Aorta (tissue), 5 donors: ENCODE results near the gene NAALADL2. TPM values are rescaled to one million over a fixed set of nuclear protein-coding genes. Genes with fewer than 3 reads are reported as not detected.
"Not testable (repeated sequence)": the region's sequence is repeated elsewhere in the genome, so short reads cannot be mapped to it uniquely, and the experiment has no call there.

Experiments used
- ATAC-seq: fragments of 200-7000 bp; cut with Tn5 transposase; one replicate; pipeline ENCODE4 v1.9.1; 2022; ENCODE audit warnings: moderate library complexity; ENCODE audit not compliant: low FRiP score
- DNase-seq, 2 donors: peaks; one replicate each; pipeline ENCODE4 v3.0.0-alpha.2; 2020
- H3K27ac ChIP-seq, 2 donors: one replicate each; pipeline ENCODE4 v1.5.1; 2013; ENCODE audit warnings: low read length in 2 of 2, mild to moderate bottlenecking in 2 of 2, moderate library complexity in 2 of 2, control low read depth in 1 of 2, inconsistent platforms in 1 of 2, low read depth in 1 of 2
- H3K27me3 ChIP-seq, 2 donors: one replicate each; pipeline ENCODE4 v1.6.1; 2013; ENCODE audit warnings: control low read depth in 1 of 2, low read length in 1 of 2, mild to moderate bottlenecking in 1 of 2, moderate library complexity in 1 of 2; ENCODE audit not compliant: insufficient read depth in 2 of 2, control insufficient read depth in 1 of 2
- H3K36me3 ChIP-seq, 2 donors: one replicate each; pipeline ENCODE4 v1.6.1; 2013; ENCODE audit warnings: control low read depth in 1 of 2, low read length in 1 of 2, mild to moderate bottlenecking in 1 of 2; ENCODE audit not compliant: insufficient read depth in 2 of 2, control insufficient read depth in 1 of 2
- H3K4me1 ChIP-seq, 2 donors: one replicate each; pipeline ENCODE4 v1.6.1; 2013; ENCODE audit warnings: low read length in 2 of 2, control low read depth in 1 of 2, mild to moderate bottlenecking in 1 of 2, moderate library complexity in 1 of 2; ENCODE audit not compliant: insufficient read depth in 2 of 2, control insufficient read depth in 1 of 2
- H3K4me3 ChIP-seq, 2 donors: one replicate each; pipeline ENCODE4 v1.5.1; 2013; ENCODE audit warnings: low read length in 2 of 2, control low read depth in 1 of 2, mild to moderate bottlenecking in 1 of 2
- H3K9me3 ChIP-seq: one replicate; pipeline ENCODE4 v1.6.1; 2013; ENCODE audit warnings: mild to moderate bottlenecking, low read length; ENCODE audit not compliant: control insufficient read depth
- WGBS, 2 donors: extraction: QIAGEN DNeasy Blood & Tissue Kit; methylation state at CpG; one replicate each; pipeline ENCODE4 v1.1.7; 2013; 5-methylcytosine and 5-hydroxymethylcytosine counted together
- intact Hi-C, 2 donors: fragments of 100-400 bp; cut with DNase I; formaldehyde crosslinking; loops; one replicate each; pipeline versions ENCODE4 v1.14.2 to v1.15.0; 2022
- polyA plus RNA-seq, 2 donors: library from polyadenylated mRNA; stranded (reverse); fragments of 200-250 nt; gene quantifications; one replicate each; pipeline ENCODE4 v1.2.3, GENCODE V29; 2013
- total RNA-seq, 2 donors: library from RNA; stranded (reverse); fragmentation: NEBNext Ultra II Directional; extraction: Animal tissue kit (Norgen Biotek cat#: 25700); gene quantifications; one replicate each; pipeline ENCODE4 v1.2.1, GENCODE V29; 2021
- donor health status: healthy with polysubstance abuse.
- donor health status: Bipolar disorder and iron deficiency.
- donor health status: DM: no; HTN: no; CAD: no.
- donor health status: DM: no; HTN: no; CAD: no.
- donor health status: DM: yes; HTN: yes; CAD: no.

NAALADL2 gene
- total and polyA plus RNA-seq, 4 donors, result 4.3 to 29.8 (median 11.9) TPM

- 82 to 83% methylated on average over 1 of the region's 1 CpG for WGBS, 2 donors
- Histone ChIP-seq H3K36me3 (no peaks in the 10 kb centered on the region), H3K9me3 (no peaks in the 10 kb centered on the region), H3K27me3 (no peaks in the 10 kb centered on the region), H3K4me3 (no peak overlapping the region), H3K27ac (no peak overlapping the region), H3K4me1 (no peaks in the 10 kb centered on the region)
- intact Hi-C loops, result no loop called here
- ATAC-seq, result no peak
- no peak for DNase-seq
Observed at GRCh38 chr3:175778994-175779393, 919.9 kb downstream of the NAALADL2 start.

GRCh38 chr3:175787109-175787508, 928.0 kb downstream of the NAALADL2 start:
- DNase-seq, H3K27me3 ChIP-seq, ATAC-seq, H3K27ac ChIP-seq, H3K4me3 ChIP-seq, H3K9me3 ChIP-seq, H3K36me3 ChIP-seq, intact Hi-C loops, H3K4me1 ChIP-seq: not testable (repeated sequence)
- WGBS, 2 donors, result 76 to 81% methylated on average over 4 to 12 of the region's 16 CpGs

- no peaks in the 10 kb centered on the region for H3K27me3 ChIP-seq
Observed at GRCh38 chr3:175792245-175792644, 933.1 kb downstream of the NAALADL2 start.

GRCh38 chr3:175798326-175798725, 939.2 kb downstream of the NAALADL2 start:
- Histone ChIP-seq H3K9me3 (no peaks in the 10 kb centered on the region), H3K27ac (no peak overlapping the region), H3K36me3 (no peaks in the 10 kb centered on the region), H3K4me3 (no peak overlapping the region), H3K27me3 (no peaks in the 10 kb centered on the region), H3K4me1 (no peaks in the 10 kb centered on the region)
- intact Hi-C loops, result no loop called here
- DNase-seq (no peak), ATAC-seq (no peak)

More at GRCh38 chr3:175792245-175792644, 933.1 kb downstream of the NAALADL2 start:
- no peaks in the 10 kb centered on the region for H3K9me3 ChIP-seq
- intact Hi-C loops, result no loop called here
- no peaks in the 10 kb centered on the region for H3K36me3 ChIP-seq
- no peak for DNase-seq
- H3K27ac ChIP-seq, result no peak overlapping the region
- no peak overlapping the region for H3K4me3 ChIP-seq
- H3K4me1 ChIP-seq, result no peaks in the 10 kb centered on the region
- ATAC-seq, result no peak

GRCh38 chr3:175805825-175806224, 946.7 kb downstream of the NAALADL2 start:
- Histone ChIP-seq H3K4me3 (no peak overlapping the region), H3K27me3 (no peaks in the 10 kb centered on the region), H3K27ac (no peak overlapping the region), H3K9me3 (no peaks in the 10 kb centered on the region), H3K36me3 (no peaks in the 10 kb centered on the region), H3K4me1 (no peaks in the 10 kb centered on the region)
- DNase-seq, result no peak
- 32 to 39% methylated on average over 2 of the region's 2 CpGs for WGBS, 2 donors
- intact Hi-C loops, result no loop called here
- ATAC-seq, result no peak

- Histone ChIP-seq H3K9me3 (no peaks in the 10 kb centered on the region), H3K27ac (no peak overlapping the region), H3K36me3 (no peaks in the 10 kb centered on the region), H3K4me1 (no peaks in the 10 kb centered on the region), H3K27me3 (no peaks in the 10 kb centered on the region), H3K4me3 (no peak overlapping the region)
- intact Hi-C loops, result no loop called here
- WGBS, 2 donors, result 91 to 94% methylated on average over 1 of the region's 1 CpG
- DNase-seq, result no peak
- no peak for ATAC-seq
Observed at GRCh38 chr3:175807175-175807574, 948.0 kb downstream of the NAALADL2 start.

GRCh38 chr3:175818811-175819464, 959.8 kb downstream of the NAALADL2 start:
- no peak for ATAC-seq
- Histone ChIP-seq H3K27ac (no peak overlapping the region), H3K36me3 (no peaks in the 10 kb centered on the region), H3K9me3 (peaks cover 9% of the 10 kb centered on the region), H3K4me3 (no peak overlapping the region), H3K27me3 (no peaks in the 10 kb centered on the region), H3K4me1 (no peaks in the 10 kb centered on the region)
- intact Hi-C loops, result no loop called here
- WGBS, 2 donors, result 89 to 91% methylated on average over 3 of the region's 3 CpGs
- DNase-seq, result no peak

- H3K36me3 ChIP-seq, H3K4me3 ChIP-seq, H3K27me3 ChIP-seq, intact Hi-C loops, H3K9me3 ChIP-seq, ATAC-seq, DNase-seq, H3K4me1 ChIP-seq, H3K27ac ChIP-seq: not testable (repeated sequence)
- 87 to 92% methylated on average over 7 of the region's 7 CpGs for WGBS, 2 donors
Observed at GRCh38 chr3:175822766-175823491, 963.8 kb downstream of the NAALADL2 start.

- H3K4me3 ChIP-seq, result not testable (repeated sequence)
Observed at GRCh38 chr3:175825016-175825580, 966.0 kb downstream of the NAALADL2 start.

More at GRCh38 chr3:175825016-175825580, 966.0 kb downstream of the NAALADL2 start:
- H3K4me1 ChIP-seq, intact Hi-C loops, ATAC-seq, H3K36me3 ChIP-seq, DNase-seq, H3K27me3 ChIP-seq, H3K27ac ChIP-seq, H3K9me3 ChIP-seq: not testable (repeated sequence)
- 96 to 98% methylated on average over 6 of the region's 6 CpGs for WGBS, 2 donors
